B cell (primary cell): Measurements from ENCODE around the gene ZBTB46. TPM values are rescaled to one million over a fixed set of nuclear protein-coding genes. Genes with fewer than 3 reads are reported as not detected.

ENCODE experiments used
- ATAC-seq: fragments of 200-7000 bp; cut with Tn5 transposase; one replicate; pipeline ENCODE4 v1.10.0; 2021; ENCODE audit warnings: low read depth, mild to moderate bottlenecking, moderate number of reproducible peaks, moderate library complexity
- CTCF ChIA-PET: fragments of 350-600 bp; sonication (Branson Sonifier 250); formaldehyde crosslinking; loops from one replicate; lab custom pipeline; 2021; ENCODE audit warnings: antibody characterized with exemption, inconsistent platforms; lab: Charles Lee
- POLR2A ChIA-PET: fragments of 350-600 bp; sonication (Branson Sonifier 250); formaldehyde crosslinking; loops from one replicate; lab custom pipeline; 2021; ENCODE audit warnings: antibody characterized with exemption; lab: Charles Lee
- DNase-seq: peaks from one replicate; pipeline ENCODE4 v3.0.0; 2013
- H2AFZ ChIP-seq: 2 replicates; pipeline ENCODE4 v1.6.1; 2012; ENCODE audit warnings: mild to moderate bottlenecking, low read depth, low read length; ENCODE audit not compliant: insufficient read depth, poor library complexity, severe bottlenecking
- H3K27ac ChIP-seq, 2 donors: 1 replicate in 1 of 2; 2 replicates in 1 of 2; pipeline ENCODE4 v1.5.1; 2012 to 2013; ENCODE audit warnings: low read length in 2 of 2, mild to moderate bottlenecking in 2 of 2, moderate library complexity in 1 of 2
- H3K27me3 ChIP-seq, 4 experiments: fragments of 200-600 bp in 1 of 4; sonication (generic) in 1 of 4; replicated peaks in 1 of 4; 1 replicate in 2 of 4; 2 replicates in 2 of 4; pipeline versions ENCODE4 v1.6.1 to v1.7.0; 2013 to 2016; ENCODE audit warnings: low read length in 3 of 4, mild to moderate bottlenecking in 2 of 4, mixed read lengths in 1 of 4, moderate library complexity in 1 of 4; ENCODE audit not compliant: insufficient read depth in 4 of 4, control insufficient read depth in 3 of 4; ENCODE audit errors: control extremely low read depth in 1 of 4
- H3K36me3 ChIP-seq, 2 experiments: replicated peaks in 1 of 2; 1 replicate in 1 of 2; 2 replicates in 1 of 2; pipeline versions ENCODE4 v1.6.1 to v1.7.1; 2013; ENCODE audit warnings: low read length in 1 of 2; ENCODE audit not compliant: insufficient read depth in 2 of 2, control insufficient read depth in 1 of 2; ENCODE audit errors: control extremely low read depth in 1 of 2, extremely low read depth in 1 of 2
- H3K4me1 ChIP-seq, 2 donors: fragments of 200-600 bp in 1 of 2; sonication (generic) in 1 of 2; 1 replicate in 1 of 2; 2 replicates in 1 of 2; pipeline versions ENCODE4 v1.5.1 to v1.6.1; 2013 to 2017; ENCODE audit warnings: low read length in 2 of 2; ENCODE audit not compliant: control insufficient read depth in 2 of 2, insufficient read depth in 2 of 2
- H3K4me2 ChIP-seq: replicated peaks from 2 replicates; pipeline ENCODE3; 2012; ENCODE audit warnings: mild to moderate bottlenecking, low read depth, low read length; ENCODE audit not compliant: poor library complexity, severe bottlenecking
- H3K4me3 ChIP-seq, 5 experiments: fragments of 200-600 bp in 1 of 5; sonication (generic) in 1 of 5; 1 replicate in 3 of 5; 2 replicates in 2 of 5; pipeline versions ENCODE4 v1.5.1 to v1.7.0; 2011 to 2016; ENCODE audit warnings: low read length in 4 of 5, mild to moderate bottlenecking in 4 of 5, low read depth in 2 of 5, control low read depth in 1 of 5, moderate library complexity in 1 of 5; ENCODE audit not compliant: insufficient read depth in 1 of 5; ENCODE audit errors: control extremely low read depth in 1 of 5, extremely low read depth in 1 of 5
- H3K79me2 ChIP-seq: fragments of 200-600 bp; sonication (generic); one replicate; pipeline ENCODE4 v1.6.0; 2016; ENCODE audit warnings: low read length; ENCODE audit not compliant: control insufficient read depth, insufficient read depth
- H3K9ac ChIP-seq: fragments of 200-600 bp; sonication (generic); 2 replicates; pipeline ENCODE4 v1.6.1; 2017; ENCODE audit warnings: mild to moderate bottlenecking, low read length, moderate library complexity
- H3K9me3 ChIP-seq, 3 donors: one replicate each; pipeline versions ENCODE4 v1.6.1 to v1.7.1; 2013; ENCODE audit warnings: low read length in 2 of 3; ENCODE audit not compliant: control insufficient read depth in 2 of 3, insufficient read depth in 1 of 3; ENCODE audit errors: control extremely low read depth in 1 of 3
- H4K20me1 ChIP-seq: 2 replicates; pipeline ENCODE4 v1.6.0; 2012; ENCODE audit warnings: mild to moderate bottlenecking, low read length; ENCODE audit not compliant: insufficient read depth, control insufficient read depth, poor library complexity, severe bottlenecking
- H3K27ac Mint-ChIP-seq: one replicate; pipeline ENCODE4 v1.8.0; 2021; ENCODE audit warnings: mixed read lengths
- H3K27me3 Mint-ChIP-seq: one replicate; pipeline ENCODE4 v1.8.0; 2021; ENCODE audit warnings: mixed read lengths
- H3K4me1 Mint-ChIP-seq: one replicate; pipeline ENCODE4 v1.8.0; 2021; ENCODE audit warnings: mixed read lengths
- H3K4me3 Mint-ChIP-seq: one replicate; pipeline ENCODE4 v1.8.0; 2021; ENCODE audit warnings: mixed read lengths
- H3K9me3 Mint-ChIP-seq: one replicate; pipeline ENCODE4 v1.8.0; 2022; ENCODE audit warnings: mixed read lengths; ENCODE audit not compliant: insufficient read depth
- EZH2 ChIP-seq: IDR thresholded peaks from 2 replicates; pipeline ENCODE4 v1.6.1; 2012; ENCODE audit warnings: borderline replicate concordance, low read depth, mild to moderate bottlenecking, moderate library complexity, low read length; ENCODE audit not compliant: insufficient read depth, poor library complexity, severe bottlenecking
- WGBS: methylation state at CpG from one replicate; pipeline ENCODE4 v1.1.5; 2013; ENCODE audit warnings: missing lambda C conversion rate; ENCODE audit not compliant: insufficient coverage; 5-methylcytosine and 5-hydroxymethylcytosine counted together
- intact Hi-C: fragments of 100-400 bp; cut with micrococcal nuclease; formaldehyde crosslinking; loops from one replicate; pipeline ENCODE4 v1.10.0; 2022
- polyA plus RNA-seq: library from polyadenylated mRNA; depleted of rRNA; stranded (reverse); fragments of >200 nt; gene quantifications from 2 replicates; pipeline ENCODE4 v1.2.3, GENCODE V29; 2012
- total RNA-seq, 2 donors: library from RNA; stranded (reverse); fragments of 120-200 nt in 1 of 2; gene quantifications; 1 replicate in 1 of 2; 2 replicates in 1 of 2; pipeline versions ENCODE4 v1.2.3 to v1.2.4, GENCODE V29; 2013 to 2022
- TF ChIP-seq, protein P1 (sequence below): fragments of 200-600 bp; IDR thresholded peaks from one replicate; pipeline ENCODE4 v1.8.0; 2022; ENCODE audit warnings: antibody characterized with exemption, mild to moderate bottlenecking

ZBTB46 gene
- total and polyA plus RNA-seq, 2 donors (not counting 1 experiment from before 2014, with no cell fraction given): 0.16 to 0.64 TPM

DNA sequence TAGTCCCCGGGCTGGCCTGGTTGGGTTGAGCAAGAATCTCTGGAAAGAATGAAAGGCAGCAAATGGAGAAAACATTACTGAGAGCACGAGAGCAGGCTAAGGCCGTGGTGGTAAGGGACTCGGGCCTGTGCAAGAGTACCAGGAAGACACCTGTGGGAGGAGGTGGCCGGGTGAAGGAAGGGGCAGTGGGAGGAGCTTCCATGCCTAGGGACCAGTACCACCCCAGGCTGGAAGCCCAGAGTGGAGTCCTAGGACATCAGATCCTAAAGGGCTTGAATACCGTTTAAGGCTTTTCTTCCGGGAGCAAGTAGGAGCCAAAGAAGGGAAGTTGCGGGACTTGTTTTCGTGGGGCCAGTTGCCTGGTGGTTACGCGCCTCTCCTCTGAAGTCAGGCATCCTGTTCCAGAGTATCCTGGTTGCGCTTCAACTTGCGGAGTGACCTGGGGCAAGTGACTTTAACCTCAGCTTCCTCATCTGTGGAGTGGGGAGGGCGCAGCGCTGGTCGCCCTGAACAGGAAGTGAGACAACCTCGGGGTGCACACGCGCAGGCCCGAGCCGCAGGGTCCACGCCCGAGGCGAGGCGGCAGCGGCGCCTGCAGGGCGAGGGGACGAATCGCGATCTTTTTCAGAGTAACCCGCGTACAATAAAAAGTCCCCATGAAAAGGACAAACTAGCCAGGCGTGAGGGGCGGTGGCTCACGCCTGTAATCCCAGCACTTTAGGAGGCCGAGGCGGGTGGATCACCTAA lies 32.9 kb upstream of the ZBTB46 start:
- H3K36me3 ChIP-seq: peaks cover 0 to 10% of the 10 kb centered on the region in 2 experiments
- ATAC-seq: peak; percentile 77
- 3% methylated on average over 38 of the region's 38 CpGs for WGBS
- H3K9me3 ChIP-seq: no peaks in the 10 kb centered on the region
- H3K4me2 ChIP-seq: peak overlapping the region; percentile 94
- H3K9me3 Mint-ChIP-seq: no peaks in the 10 kb centered on the region
- H3K79me2 ChIP-seq: peaks cover 39% of the 10 kb centered on the region
- peak overlapping the region; percentile 85 for H2AFZ ChIP-seq
- H3K27me3 ChIP-seq: no peaks in the 10 kb centered on the region
- peak overlapping the region; percentile 94 for H3K4me3 Mint-ChIP-seq
- H3K4me1 ChIP-seq: peaks cover 18 to 24% of the 10 kb centered on the region in 2 donors
- H3K27ac ChIP-seq: peak overlapping the region; percentile 89 to 90
- ChIA-PET CTCF (interaction anchor here (0.7 to 4.4 kb wide), 17 partner anchors 76 to 370 kb away, joined by 3 to 29 read pairs (median 7); partner anchors contain the start of genes ARFRP1, LIME1, PRPF6 and PTK6), POLR2A (interaction anchor here (1.0 to 2.5 kb wide), 6 partner anchors 88 to 326 kb away, joined by 3 to 16 read pairs (median 6); partner anchors contain the start of genes GMEB2, PRPF6, PTK6 and SAMD10)
- TF ChIP-seq, protein P1, sequence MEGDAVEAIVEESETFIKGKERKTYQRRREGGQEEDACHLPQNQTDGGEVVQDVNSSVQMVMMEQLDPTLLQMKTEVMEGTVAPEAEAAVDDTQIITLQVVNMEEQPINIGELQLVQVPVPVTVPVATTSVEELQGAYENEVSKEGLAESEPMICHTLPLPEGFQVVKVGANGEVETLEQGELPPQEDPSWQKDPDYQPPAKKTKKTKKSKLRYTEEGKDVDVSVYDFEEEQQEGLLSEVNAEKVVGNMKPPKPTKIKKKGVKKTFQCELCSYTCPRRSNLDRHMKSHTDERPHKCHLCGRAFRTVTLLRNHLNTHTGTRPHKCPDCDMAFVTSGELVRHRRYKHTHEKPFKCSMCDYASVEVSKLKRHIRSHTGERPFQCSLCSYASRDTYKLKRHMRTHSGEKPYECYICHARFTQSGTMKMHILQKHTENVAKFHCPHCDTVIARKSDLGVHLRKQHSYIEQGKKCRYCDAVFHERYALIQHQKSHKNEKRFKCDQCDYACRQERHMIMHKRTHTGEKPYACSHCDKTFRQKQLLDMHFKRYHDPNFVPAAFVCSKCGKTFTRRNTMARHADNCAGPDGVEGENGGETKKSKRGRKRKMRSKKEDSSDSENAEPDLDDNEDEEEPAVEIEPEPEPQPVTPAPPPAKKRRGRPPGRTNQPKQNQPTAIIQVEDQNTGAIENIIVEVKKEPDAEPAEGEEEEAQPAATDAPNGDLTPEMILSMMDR: peak; percentile 77
- TF ChIP-seq EZH2: no peak
- peak; percentile 95 for DNase-seq
- H3K4me1 Mint-ChIP-seq: peaks cover 30% of the 10 kb centered on the region
- peak overlapping the region; percentile 97 for H3K27ac Mint-ChIP-seq
- peak overlapping the region; percentile 85 for H3K9ac ChIP-seq
- intact Hi-C loops: loop anchor here (1.0 to 2.0 kb wide), 7 partner anchors 78 to 368 kb away; partner anchors contain the start of genes SLC2A4RG and UCKL1
- no peaks in the 10 kb centered on the region for H3K27me3 Mint-ChIP-seq
- H3K4me3 ChIP-seq: peak overlapping the region; percentile 39 to 97 (median 86)
- peaks cover 10% of the 10 kb centered on the region for H4K20me1 ChIP-seq
